OCI-LY1 (cell line): Measurements from ENCODE around the gene MAVS.

Experiments
- H2AFZ ChIP-seq: fragments of 200-600 bp; sonication (generic), shearing (Covaris generic); 2 replicates; pipeline ENCODE4 v1.6.0; 2014; ENCODE audit warnings: antibody characterized with exemption, mild to moderate bottlenecking, low read length
- H3F3A ChIP-seq: fragments of 200-600 bp; sonication (generic), shearing (Covaris generic); 2 replicates; pipeline ENCODE4 v1.6.0; 2014; ENCODE audit warnings: mild to moderate bottlenecking, antibody characterized with exemption, low read length, moderate library complexity; ENCODE audit not compliant: insufficient read depth
- H3K27ac ChIP-seq: fragments of 200-600 bp; sonication (generic); 2 replicates; pipeline ENCODE4 v1.5.1; 2014; ENCODE audit warnings: low read length, mixed run types, mild to moderate bottlenecking, low read depth; ENCODE audit not compliant: poor library complexity, severe bottlenecking
- H3K27me3 ChIP-seq: fragments of 200-600 bp; sonication (generic); 2 replicates; pipeline ENCODE4 v1.6.0; 2014; ENCODE audit warnings: antibody characterized with exemption, mild to moderate bottlenecking, low read length, moderate library complexity; ENCODE audit not compliant: insufficient read depth
- H3K36me3 ChIP-seq: fragments of 200-600 bp; sonication (generic); 2 replicates; pipeline ENCODE4 v1.6.1; 2014; ENCODE audit warnings: mild to moderate bottlenecking, antibody characterized with exemption, low read length, moderate library complexity, mixed read lengths; ENCODE audit not compliant: insufficient read depth
- H3K4me1 ChIP-seq: fragments of 200-600 bp; sonication (generic); 2 replicates; pipeline ENCODE4 v1.5.1; 2014; ENCODE audit warnings: mild to moderate bottlenecking, low read length, moderate library complexity; ENCODE audit not compliant: insufficient read depth, severe bottlenecking
- H3K4me2 ChIP-seq: fragments of 200-600 bp; sonication (generic), shearing (Covaris generic); 2 replicates; pipeline ENCODE4 v1.6.1; 2014; ENCODE audit warnings: low read length
- H3K4me3 ChIP-seq: fragments of 200-600 bp; sonication (generic); 2 replicates; pipeline ENCODE4 v1.5.1; 2014; ENCODE audit warnings: low read length, low read depth, mild to moderate bottlenecking, mixed read lengths; ENCODE audit not compliant: poor library complexity, severe bottlenecking
- H3K79me2 ChIP-seq: fragments of 200-600 bp; shearing (Covaris generic); 2 replicates; pipeline ENCODE4 v1.6.1; 2016; ENCODE audit warnings: mixed run types, low read length, mixed read lengths; ENCODE audit not compliant: insufficient read depth
- H3K9ac ChIP-seq: fragments of 200-600 bp; sonication (generic), shearing (Covaris generic); 2 replicates; pipeline ENCODE4 v1.6.1; 2014; ENCODE audit warnings: mild to moderate bottlenecking, low read length, mixed read lengths
- H3K9me2 ChIP-seq: fragments of 200-600 bp; sonication (generic), shearing (Covaris generic); 2 replicates; pipeline ENCODE4 v1.6.1; 2014; ENCODE audit warnings: low read depth, mild to moderate bottlenecking, low read length, mixed read lengths
- H3K9me3 ChIP-seq: fragments of 200-600 bp; shearing (Covaris generic); 2 replicates; pipeline ENCODE4 v1.6.1; 2014; ENCODE audit warnings: low read length, mixed read lengths
- H4K20me1 ChIP-seq: fragments of 200-600 bp; sonication (generic), shearing (Covaris generic); 2 replicates; pipeline ENCODE4 v1.6.0; 2016; ENCODE audit warnings: mild to moderate bottlenecking, low read length; ENCODE audit not compliant: insufficient read depth
- EZH2 ChIP-seq: fragments of 200-600 bp; sonication (generic), shearing (Covaris generic); IDR thresholded peaks from 2 replicates; pipeline ENCODE4 v1.8.0; 2017; ENCODE audit warnings: borderline replicate concordance, mixed run types, mild to moderate bottlenecking, antibody characterized with exemption, low read length, moderate library complexity, mixed read lengths
- TF ChIP-seq, protein P1 (sequence below): fragments of 200-600 bp; sonication (generic), shearing (Covaris generic); IDR thresholded peaks from 2 replicates; pipeline ENCODE4 v1.5.1; 2017; ENCODE audit warnings: mild to moderate bottlenecking, antibody characterized with exemption, low read length, moderate library complexity, mixed read lengths

Gene MAVS

DNA sequence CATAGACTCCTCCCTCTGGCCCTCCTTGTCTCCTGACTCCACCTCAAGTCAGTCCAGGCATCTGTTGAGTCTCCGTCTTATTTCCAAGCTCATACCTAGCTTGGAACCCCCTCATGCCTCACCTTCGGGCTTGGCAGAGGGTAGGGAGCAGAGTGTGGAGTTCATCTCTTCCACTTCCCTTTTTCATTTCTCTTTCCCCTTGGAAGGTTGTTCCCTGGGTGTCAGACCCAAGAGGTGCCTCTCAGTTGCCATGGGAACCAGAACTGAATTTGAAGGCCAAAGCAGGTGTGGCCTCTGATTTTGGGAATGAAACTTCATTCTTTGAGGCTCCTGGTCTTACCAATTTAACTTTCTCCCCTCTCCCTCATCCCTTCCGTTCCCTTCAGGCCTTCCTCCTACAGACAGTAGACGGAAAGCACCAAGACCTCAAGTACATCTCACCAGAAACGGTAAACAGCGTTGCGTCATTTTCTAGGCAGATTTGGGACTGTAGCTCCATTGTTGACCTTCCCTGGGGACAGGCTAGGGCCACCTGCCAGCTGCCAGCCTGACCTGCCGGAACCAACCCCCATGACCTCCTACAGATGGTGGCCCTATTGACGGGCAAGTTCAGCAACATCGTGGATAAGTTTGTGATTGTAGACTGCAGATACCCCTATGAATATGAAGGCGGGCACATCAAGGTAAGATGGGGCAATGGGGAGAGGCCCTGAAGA, 44.0 kb upstream of the MAVS start:
- no peak overlapping the region for H3K4me2 ChIP-seq
- H3K27me3 ChIP-seq = no peaks in the 10 kb centered on the region
- no peak overlapping the region for H3K9ac ChIP-seq
- H4K20me1 ChIP-seq = no peaks in the 10 kb centered on the region
- no peaks in the 10 kb centered on the region for H3K79me2 ChIP-seq
- H2AFZ ChIP-seq = no peak overlapping the region
- no peaks in the 10 kb centered on the region for H3F3A ChIP-seq
- no peaks in the 10 kb centered on the region for H3K9me2 ChIP-seq
- H3K9me3 ChIP-seq = no peaks in the 10 kb centered on the region
- H3K27ac ChIP-seq = no peak overlapping the region
- peaks cover 38% of the 10 kb centered on the region for H3K4me1 ChIP-seq
- H3K4me3 ChIP-seq = no peak overlapping the region
- peaks cover 65% of the 10 kb centered on the region for H3K36me3 ChIP-seq
- TF ChIP-seq, protein P1, sequence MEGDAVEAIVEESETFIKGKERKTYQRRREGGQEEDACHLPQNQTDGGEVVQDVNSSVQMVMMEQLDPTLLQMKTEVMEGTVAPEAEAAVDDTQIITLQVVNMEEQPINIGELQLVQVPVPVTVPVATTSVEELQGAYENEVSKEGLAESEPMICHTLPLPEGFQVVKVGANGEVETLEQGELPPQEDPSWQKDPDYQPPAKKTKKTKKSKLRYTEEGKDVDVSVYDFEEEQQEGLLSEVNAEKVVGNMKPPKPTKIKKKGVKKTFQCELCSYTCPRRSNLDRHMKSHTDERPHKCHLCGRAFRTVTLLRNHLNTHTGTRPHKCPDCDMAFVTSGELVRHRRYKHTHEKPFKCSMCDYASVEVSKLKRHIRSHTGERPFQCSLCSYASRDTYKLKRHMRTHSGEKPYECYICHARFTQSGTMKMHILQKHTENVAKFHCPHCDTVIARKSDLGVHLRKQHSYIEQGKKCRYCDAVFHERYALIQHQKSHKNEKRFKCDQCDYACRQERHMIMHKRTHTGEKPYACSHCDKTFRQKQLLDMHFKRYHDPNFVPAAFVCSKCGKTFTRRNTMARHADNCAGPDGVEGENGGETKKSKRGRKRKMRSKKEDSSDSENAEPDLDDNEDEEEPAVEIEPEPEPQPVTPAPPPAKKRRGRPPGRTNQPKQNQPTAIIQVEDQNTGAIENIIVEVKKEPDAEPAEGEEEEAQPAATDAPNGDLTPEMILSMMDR = no peak
- TF ChIP-seq EZH2 = no peak

DNA sequence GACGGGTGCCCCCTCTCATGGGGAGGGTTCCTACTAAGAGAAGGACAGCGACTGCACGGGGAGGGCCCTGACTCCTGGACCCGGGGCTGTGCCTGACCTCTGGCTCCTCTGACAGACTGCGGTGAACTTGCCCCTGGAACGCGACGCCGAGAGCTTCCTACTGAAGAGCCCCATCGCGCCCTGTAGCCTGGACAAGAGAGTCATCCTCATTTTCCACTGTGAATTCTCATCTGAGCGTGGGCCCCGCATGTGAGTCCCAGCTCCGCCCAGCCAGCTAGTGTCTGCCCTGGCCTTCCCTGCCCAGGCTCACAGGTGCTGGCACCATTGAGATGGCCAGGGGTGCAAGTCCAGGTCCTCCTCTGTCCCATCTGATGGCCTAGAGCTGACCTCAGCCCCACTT, 43.3 kb upstream of the MAVS start:
- peaks cover 65% of the 10 kb centered on the region for H3K36me3 ChIP-seq
- TF ChIP-seq, protein P1 = no peak
- no peak for TF ChIP-seq EZH2
- H3K27ac ChIP-seq = no peak overlapping the region
- H2AFZ ChIP-seq = no peak overlapping the region
- H3K27me3 ChIP-seq = no peaks in the 10 kb centered on the region
- no peaks in the 10 kb centered on the region for H3K9me3 ChIP-seq
- H3K4me2 ChIP-seq = no peak overlapping the region
- no peaks in the 10 kb centered on the region for H3F3A ChIP-seq
- H3K9ac ChIP-seq = no peak overlapping the region
- H3K79me2 ChIP-seq = no peaks in the 10 kb centered on the region
- no peaks in the 10 kb centered on the region for H4K20me1 ChIP-seq
- peaks cover 32% of the 10 kb centered on the region for H3K4me1 ChIP-seq
- H3K9me2 ChIP-seq = no peaks in the 10 kb centered on the region
- no peak overlapping the region for H3K4me3 ChIP-seq

DNA sequence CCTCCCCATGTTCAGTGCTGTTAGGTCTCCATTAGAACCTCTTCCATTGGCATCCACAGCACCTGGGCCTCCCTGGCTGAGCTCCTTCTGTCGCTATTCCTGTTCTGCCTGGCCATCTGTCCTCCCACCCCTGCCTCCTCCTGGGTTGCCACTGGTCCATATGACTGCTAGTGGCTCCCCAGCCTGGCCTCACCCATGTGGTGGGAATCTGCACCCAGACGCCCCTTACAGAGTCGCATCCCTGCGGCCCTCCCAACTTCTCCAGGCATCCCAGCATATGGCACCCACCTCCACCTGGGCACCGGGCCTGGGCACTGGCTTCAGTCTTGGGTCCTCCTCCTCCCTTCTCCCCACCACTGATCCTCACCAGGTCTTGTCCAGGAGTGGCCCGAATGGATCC, 42.8 kb upstream of the MAVS start:
- H3K9ac ChIP-seq = no peak overlapping the region
- no peaks in the 10 kb centered on the region for H3F3A ChIP-seq
- H3K4me2 ChIP-seq = no peak overlapping the region
- no peaks in the 10 kb centered on the region for H4K20me1 ChIP-seq
- no peaks in the 10 kb centered on the region for H3K9me3 ChIP-seq
- H3K4me3 ChIP-seq = no peak overlapping the region
- peaks cover 26% of the 10 kb centered on the region for H3K4me1 ChIP-seq
- H3K36me3 ChIP-seq = peaks cover 65% of the 10 kb centered on the region
- H2AFZ ChIP-seq = no peak overlapping the region
- H3K79me2 ChIP-seq = no peaks in the 10 kb centered on the region
- no peaks in the 10 kb centered on the region for H3K9me2 ChIP-seq
- H3K27ac ChIP-seq = no peak overlapping the region
- TF ChIP-seq, protein P1 = no peak
- TF ChIP-seq EZH2 = no peak
- no peaks in the 10 kb centered on the region for H3K27me3 ChIP-seq
